ENCODE results near the gene RESP18. TPM values are rescaled to one million over a fixed set of nuclear protein-coding genes. Genes with fewer than 3 reads are reported as not detected.

RESP18 gene
- polyA plus RNA-seq, 1 of the 3 experiments (the other 2 are of a cell fraction): not detected

DNA sequence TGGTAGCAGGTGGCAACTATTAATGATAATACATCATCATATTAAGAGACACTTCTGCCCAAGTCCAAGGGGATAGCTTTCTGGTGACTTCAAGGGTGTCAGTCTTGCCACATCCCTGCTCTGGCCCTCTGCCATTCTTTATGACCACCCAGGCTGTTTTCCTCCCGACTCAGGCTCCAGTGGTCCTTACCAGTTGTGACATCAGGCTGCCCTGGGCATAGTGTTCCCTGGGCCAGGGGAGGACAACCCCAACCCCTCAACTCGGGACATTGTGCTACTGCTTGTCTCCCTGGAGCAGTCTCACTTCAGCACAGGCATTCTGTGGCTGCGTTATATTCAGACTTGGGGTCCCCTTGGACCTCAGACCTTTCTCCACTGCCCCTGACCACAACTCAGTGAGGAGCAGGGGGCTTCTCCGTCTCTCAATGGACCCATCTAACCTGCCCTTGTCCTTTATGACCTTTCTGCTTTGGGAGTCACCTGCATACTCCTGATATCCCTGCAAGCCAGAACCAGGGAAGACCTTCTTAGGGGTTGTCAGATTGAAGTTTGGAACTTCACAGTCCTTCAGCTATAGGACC is 40.5 kb downstream of the RESP18 start:
- no peaks in the 10 kb centered on the region for H3K36me3 ChIP-seq (replicated peaks in 1 of 2; ENCODE audit: control insufficient read depth in 1 of 2, insufficient read depth in 2 of 2, low read length in 1 of 2)
- H2AFZ ChIP-seq (ENCODE audit: low read depth): no peak overlapping the region
- H3K9me3 ChIP-seq: no peaks in the 10 kb centered on the region
- peaks cover 8% of the 10 kb centered on the region in 2 experiments; a peak in 1 of 4 replicates for H3K4me1 ChIP-seq (ENCODE audit: control insufficient read depth in 1 of 2, insufficient read depth in 2 of 2, low read depth in 1 of 2, low read length in 1 of 2)
- H4K20me1 ChIP-seq (ENCODE audit: insufficient read depth): no peaks in the 10 kb centered on the region
- no peaks in the 10 kb centered on the region for H3K9me2 ChIP-seq
- H3K27ac ChIP-seq (ENCODE audit: low read depth in 2 of 2, low read length in 1 of 2): no peak overlapping the region
- H3F3A ChIP-seq (replicated peaks; ENCODE audit: insufficient read depth): peaks cover 12% of the 10 kb centered on the region
- H3K27me3 ChIP-seq (ENCODE audit: insufficient read depth): no peaks in the 10 kb centered on the region
- ChIA-PET POLR2A (interaction anchor here (1.1 kb wide), 1 partner anchor 13 kb away, joined by 5 read pairs; the partner anchor contains the start of gene DNAJB2), CTCF (interaction anchor here (0.7 to 9.0 kb wide), 9 partner anchors 9 to 132 kb away, joined by 3 to 312 read pairs (median 5); partner anchors contain the start of genes CNPPD1, DNAJB2, NHEJ1 and SLC23A3)
- no peak overlapping the region for H3K4me3 ChIP-seq (ENCODE audit: low read depth in 2 of 2, low read length in 1 of 2)
- 73% methylated on average over 4 of the region's 4 CpGs for WGBS (ENCODE audit: low lambda C conversion rate)
- no peak for DNase-seq
- no peak for TF ChIP-seq TCF12 (IDR thresholded peaks at IDR 0.05)
- no peak for TF ChIP-seq EP300 (IDR thresholded peaks at IDR 0.05; ENCODE audit: borderline replicate concordance in 1 of 2, low read depth in 1 of 2, low read length in 1 of 2)
- TF ChIP-seq TEAD4 (IDR thresholded peaks at IDR 0.05; ENCODE audit: borderline replicate concordance, insufficient read depth): no peak
- no peak for TF ChIP-seq GABPA (IDR thresholded peaks at IDR 0.05; ENCODE audit: low read depth)
- TF ChIP-seq RCOR1 (IDR thresholded peaks at IDR 0.05; ENCODE audit: low read length): no peak
- TF ChIP-seq EZH2phosphoT487 (IDR thresholded peaks at IDR 0.05; ENCODE audit: borderline replicate concordance, low read depth): no peak
- H3K79me2 ChIP-seq (ENCODE audit: insufficient read depth): no peaks in the 10 kb centered on the region
- no peak overlapping the region for H3K4me2 ChIP-seq
- no peak overlapping the region for H3K9ac ChIP-seq

DNA sequence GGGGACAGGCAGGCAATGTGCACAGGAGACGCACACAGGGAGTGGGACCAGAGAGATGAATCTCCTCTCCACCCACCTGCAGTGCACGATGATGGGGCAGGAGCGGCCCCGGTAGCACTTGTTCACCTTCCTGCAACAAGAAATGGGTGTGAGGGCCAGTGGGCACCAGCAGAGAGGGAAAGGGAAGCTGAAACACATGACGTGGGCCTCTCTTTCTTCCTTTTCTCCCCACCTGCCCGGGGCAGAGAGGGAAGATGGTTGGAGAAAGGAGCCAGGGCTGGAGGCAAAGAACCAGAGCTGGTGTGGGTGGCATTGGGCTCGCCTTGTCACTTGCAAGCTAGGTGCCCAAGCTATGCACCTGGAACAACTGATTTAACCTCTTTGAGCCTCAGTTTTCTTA is 41.1 kb downstream of the RESP18 start:
- H3K36me3 ChIP-seq (replicated peaks in 1 of 2; ENCODE audit: control insufficient read depth in 1 of 2, insufficient read depth in 2 of 2, low read length in 1 of 2): no peaks in the 10 kb centered on the region
- H3K4me3 ChIP-seq (ENCODE audit: low read depth in 2 of 2, low read length in 1 of 2): no peak overlapping the region
- ChIA-PET CTCF (interaction anchor here (0.7 to 9.0 kb wide), 7 partner anchors 9 to 132 kb away, joined by 3 to 312 read pairs (median 6); partner anchors contain the start of genes CNPPD1, DNAJB2, NHEJ1 and SLC23A3), POLR2A (interaction anchor here (0.6 to 1.1 kb wide), 2 partner anchors 12 to 52 kb away, joined by 3 to 5 read pairs; partner anchors contain the start of gene DNAJB2)
- H3F3A ChIP-seq (replicated peaks; ENCODE audit: insufficient read depth): peaks cover 12% of the 10 kb centered on the region
- peaks cover 8% of the 10 kb centered on the region in 2 experiments; a peak in 1 of 4 replicates for H3K4me1 ChIP-seq (ENCODE audit: control insufficient read depth in 1 of 2, insufficient read depth in 2 of 2, low read depth in 1 of 2, low read length in 1 of 2)
- H4K20me1 ChIP-seq (ENCODE audit: insufficient read depth): no peaks in the 10 kb centered on the region
- H3K9me2 ChIP-seq: no peaks in the 10 kb centered on the region
- H3K9me3 ChIP-seq: no peaks in the 10 kb centered on the region
- no peaks in the 10 kb centered on the region for H3K79me2 ChIP-seq (ENCODE audit: insufficient read depth)
- 82% methylated on average over 7 of the region's 7 CpGs for WGBS (ENCODE audit: low lambda C conversion rate)
- TF ChIP-seq TCF12 (IDR thresholded peaks at IDR 0.05) (no peak), RAD21 (IDR thresholded peaks at IDR 0.05; ENCODE audit: low read length) (no peak), GABPA (IDR thresholded peaks at IDR 0.05; ENCODE audit: low read depth) (no peak), NFIC (IDR thresholded peaks at IDR 0.05; ENCODE audit: borderline replicate concordance) (no peak), FOSL2 (IDR thresholded peaks at IDR 0.05; ENCODE audit: borderline replicate concordance, low read depth) (no peak), TAF1 (IDR thresholded peaks at IDR 0.05; ENCODE audit: borderline replicate concordance, low read depth, low read length) (no peak), FOXJ3 (CRISPR knock-in tag; IDR thresholded peaks at IDR 0.05) (no peak), FOXM1 (IDR thresholded peaks at IDR 0.05; ENCODE audit: low read depth) (no peak), SMC3 (IDR thresholded peaks at IDR 0.05; ENCODE audit: low read depth, low read length) (no peak), EZH2phosphoT487 (IDR thresholded peaks at IDR 0.05; ENCODE audit: borderline replicate concordance, low read depth) (no peak), JUND (IDR thresholded peaks at IDR 0.05) (no peak)
- TF ChIP-seq, protein P1, sequence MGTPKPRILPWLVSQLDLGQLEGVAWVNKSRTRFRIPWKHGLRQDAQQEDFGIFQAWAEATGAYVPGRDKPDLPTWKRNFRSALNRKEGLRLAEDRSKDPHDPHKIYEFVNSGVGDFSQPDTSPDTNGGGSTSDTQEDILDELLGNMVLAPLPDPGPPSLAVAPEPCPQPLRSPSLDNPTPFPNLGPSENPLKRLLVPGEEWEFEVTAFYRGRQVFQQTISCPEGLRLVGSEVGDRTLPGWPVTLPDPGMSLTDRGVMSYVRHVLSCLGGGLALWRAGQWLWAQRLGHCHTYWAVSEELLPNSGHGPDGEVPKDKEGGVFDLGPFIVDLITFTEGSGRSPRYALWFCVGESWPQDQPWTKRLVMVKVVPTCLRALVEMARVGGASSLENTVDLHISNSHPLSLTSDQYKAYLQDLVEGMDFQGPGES (IDR thresholded peaks at IDR 0.05; ENCODE audit: low read depth, low read length): no peak
- TF ChIP-seq, protein P2, sequence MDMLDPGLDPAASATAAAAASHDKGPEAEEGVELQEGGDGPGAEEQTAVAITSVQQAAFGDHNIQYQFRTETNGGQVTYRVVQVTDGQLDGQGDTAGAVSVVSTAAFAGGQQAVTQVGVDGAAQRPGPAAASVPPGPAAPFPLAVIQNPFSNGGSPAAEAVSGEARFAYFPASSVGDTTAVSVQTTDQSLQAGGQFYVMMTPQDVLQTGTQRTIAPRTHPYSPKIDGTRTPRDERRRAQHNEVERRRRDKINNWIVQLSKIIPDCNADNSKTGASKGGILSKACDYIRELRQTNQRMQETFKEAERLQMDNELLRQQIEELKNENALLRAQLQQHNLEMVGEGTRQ (IDR thresholded peaks at IDR 0.05; ENCODE audit: borderline replicate concordance, low read depth, low read length): no peak
- TF ChIP-seq, protein P3, sequence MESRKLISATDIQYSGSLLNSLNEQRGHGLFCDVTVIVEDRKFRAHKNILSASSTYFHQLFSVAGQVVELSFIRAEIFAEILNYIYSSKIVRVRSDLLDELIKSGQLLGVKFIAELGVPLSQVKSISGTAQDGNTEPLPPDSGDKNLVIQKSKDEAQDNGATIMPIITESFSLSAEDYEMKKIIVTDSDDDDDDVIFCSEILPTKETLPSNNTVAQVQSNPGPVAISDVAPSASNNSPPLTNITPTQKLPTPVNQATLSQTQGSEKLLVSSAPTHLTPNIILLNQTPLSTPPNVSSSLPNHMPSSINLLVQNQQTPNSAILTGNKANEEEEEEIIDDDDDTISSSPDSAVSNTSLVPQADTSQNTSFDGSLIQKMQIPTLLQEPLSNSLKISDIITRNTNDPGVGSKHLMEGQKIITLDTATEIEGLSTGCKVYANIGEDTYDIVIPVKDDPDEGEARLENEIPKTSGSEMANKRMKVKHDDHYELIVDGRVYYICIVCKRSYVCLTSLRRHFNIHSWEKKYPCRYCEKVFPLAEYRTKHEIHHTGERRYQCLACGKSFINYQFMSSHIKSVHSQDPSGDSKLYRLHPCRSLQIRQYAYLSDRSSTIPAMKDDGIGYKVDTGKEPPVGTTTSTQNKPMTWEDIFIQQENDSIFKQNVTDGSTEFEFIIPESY (IDR thresholded peaks at IDR 0.05; ENCODE audit: borderline replicate concordance, low read depth): no peak
- TF ChIP-seq, protein P4, sequence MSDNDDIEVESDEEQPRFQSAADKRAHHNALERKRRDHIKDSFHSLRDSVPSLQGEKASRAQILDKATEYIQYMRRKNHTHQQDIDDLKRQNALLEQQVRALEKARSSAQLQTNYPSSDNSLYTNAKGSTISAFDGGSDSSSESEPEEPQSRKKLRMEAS (IDR thresholded peaks at IDR 0.05; ENCODE audit: low read depth): no peak
- TF ChIP-seq, protein P5, sequence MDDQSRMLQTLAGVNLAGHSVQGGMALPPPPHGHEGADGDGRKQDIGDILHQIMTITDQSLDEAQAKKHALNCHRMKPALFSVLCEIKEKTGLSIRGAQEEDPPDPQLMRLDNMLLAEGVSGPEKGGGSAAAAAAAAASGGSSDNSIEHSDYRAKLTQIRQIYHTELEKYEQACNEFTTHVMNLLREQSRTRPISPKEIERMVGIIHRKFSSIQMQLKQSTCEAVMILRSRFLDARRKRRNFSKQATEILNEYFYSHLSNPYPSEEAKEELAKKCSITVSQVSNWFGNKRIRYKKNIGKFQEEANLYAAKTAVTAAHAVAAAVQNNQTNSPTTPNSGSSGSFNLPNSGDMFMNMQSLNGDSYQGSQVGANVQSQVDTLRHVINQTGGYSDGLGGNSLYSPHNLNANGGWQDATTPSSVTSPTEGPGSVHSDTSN (IDR thresholded peaks at IDR 0.05): no peak
- no peak for DNase-seq
- H3K4me2 ChIP-seq: no peak overlapping the region
- no peak overlapping the region for H2AFZ ChIP-seq (ENCODE audit: low read depth)
- no peak overlapping the region for H3K27ac ChIP-seq (ENCODE audit: low read depth in 2 of 2, low read length in 1 of 2)
- no peak overlapping the region for H3K9ac ChIP-seq
- no peaks in the 10 kb centered on the region for H3K27me3 ChIP-seq (ENCODE audit: insufficient read depth)

Data from SK-N-SH (cell line).